ENCODE measurements around the gene ADAM12.

GRCh38 chr10:126353666-126354065 is 34.6 kb downstream of the ADAM12 start:
- TF ChIP-seq EZH2 (IDR thresholded peaks at IDR 0.05; ENCODE audit: low read depth, unreplicated experiment) (no peak), CTCF (conservative IDR thresholded peaks at IDR 0.05; ENCODE audit: low read depth in 2 of 2) (no peak), POLR2AphosphoS5 (IDR thresholded peaks at IDR 0.05; ENCODE audit: low read depth) (no peak), NANOG (IDR thresholded peaks at IDR 0.05; ENCODE audit: borderline replicate concordance) (no peak), EZH2phosphoT487 (IDR thresholded peaks at IDR 0.05; ENCODE audit: unreplicated experiment) (no peak), ETS1 (IDR thresholded peaks at IDR 0.05) (no peak), JUNB (IDR thresholded peaks at IDR 0.05; ENCODE audit: unreplicated experiment) (no peak), CREB1 (CRISPR knock-in tag; IDR thresholded peaks at IDR 0.05; ENCODE audit: low read depth) (no peak), REST (IDR thresholded peaks at IDR 0.05; ENCODE audit: unreplicated experiment) (no peak), ZNF331 (CRISPR knock-in tag; IDR thresholded peaks at IDR 0.05; ENCODE audit: low read depth) (no peak)
